ENCODE data around the gene CTNNA2.

- TF ChIP-seq CTCF (IDR thresholded peaks at IDR 0.05): no peak
- TF ChIP-seq TCF7L2 (IDR thresholded peaks at IDR 0.05; ENCODE audit: low read depth, low read length): no peak
These were observed 495.1 kb downstream of the CTNNA2 start for GRCh38 chr2:80007777-80008503.

All from Panc1 (cell line).